Panc1 (cell line): ENCODE measurements around the gene FLVCR1.

Experiments
- POLR2AphosphoS5 ChIP-seq: IDR thresholded peaks from 2 replicates; pipeline ENCODE4 v1.6.1; 2012; ENCODE audit warnings: mild to moderate bottlenecking, low read depth, low read length, moderate library complexity
- REST ChIP-seq, 2 experiments: IDR thresholded peaks; 2 replicates each; pipeline ENCODE4 v1.6.1; 2011 to 2012; ENCODE audit warnings: low read depth in 2 of 2, control low read depth in 1 of 2, low read length in 1 of 2, mild to moderate bottlenecking in 1 of 2, moderate library complexity in 1 of 2; ENCODE audit not compliant: insufficient read depth in 1 of 2
- SIN3A ChIP-seq: IDR thresholded peaks from 2 replicates; pipeline ENCODE4 v1.6.1; 2012; ENCODE audit warnings: low read depth, mild to moderate bottlenecking, low read length, moderate library complexity, borderline replicate concordance; ENCODE audit not compliant: insufficient read depth
- TCF7L2 ChIP-seq: IDR thresholded peaks from 2 replicates; pipeline ENCODE4 v1.6.1; 2011; ENCODE audit warnings: mild to moderate bottlenecking, low read depth, low read length, inconsistent platforms
- TF ChIP-seq, protein P1 (sequence below): fragments of 450-650 bp; IDR thresholded peaks from 2 replicates; pipeline ENCODE4 v1.5.1; 2017; ENCODE audit warnings: mild to moderate bottlenecking

GRCh38 chr1:212827171-212827776 lies 30.8 kb upstream of the FLVCR1 start:
- TF ChIP-seq, protein P1, sequence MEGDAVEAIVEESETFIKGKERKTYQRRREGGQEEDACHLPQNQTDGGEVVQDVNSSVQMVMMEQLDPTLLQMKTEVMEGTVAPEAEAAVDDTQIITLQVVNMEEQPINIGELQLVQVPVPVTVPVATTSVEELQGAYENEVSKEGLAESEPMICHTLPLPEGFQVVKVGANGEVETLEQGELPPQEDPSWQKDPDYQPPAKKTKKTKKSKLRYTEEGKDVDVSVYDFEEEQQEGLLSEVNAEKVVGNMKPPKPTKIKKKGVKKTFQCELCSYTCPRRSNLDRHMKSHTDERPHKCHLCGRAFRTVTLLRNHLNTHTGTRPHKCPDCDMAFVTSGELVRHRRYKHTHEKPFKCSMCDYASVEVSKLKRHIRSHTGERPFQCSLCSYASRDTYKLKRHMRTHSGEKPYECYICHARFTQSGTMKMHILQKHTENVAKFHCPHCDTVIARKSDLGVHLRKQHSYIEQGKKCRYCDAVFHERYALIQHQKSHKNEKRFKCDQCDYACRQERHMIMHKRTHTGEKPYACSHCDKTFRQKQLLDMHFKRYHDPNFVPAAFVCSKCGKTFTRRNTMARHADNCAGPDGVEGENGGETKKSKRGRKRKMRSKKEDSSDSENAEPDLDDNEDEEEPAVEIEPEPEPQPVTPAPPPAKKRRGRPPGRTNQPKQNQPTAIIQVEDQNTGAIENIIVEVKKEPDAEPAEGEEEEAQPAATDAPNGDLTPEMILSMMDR, result no peak
- TF ChIP-seq REST (IDR thresholded peaks at IDR 0.05; ENCODE audit: insufficient read depth in 1 of 2, low read depth in 2 of 2, low read length in 1 of 2) (no peak), TCF7L2 (no peak), POLR2AphosphoS5 (no peak), SIN3A (no peak)
